Right forelimb (tissue), 1 donor: ENCODE measurements around the gene NDST4.

Experiments
- DNase-seq: peaks from one replicate; pipeline ENCODE4 v3.0.0-alpha.2; 2018

NDST4 gene

DNA sequence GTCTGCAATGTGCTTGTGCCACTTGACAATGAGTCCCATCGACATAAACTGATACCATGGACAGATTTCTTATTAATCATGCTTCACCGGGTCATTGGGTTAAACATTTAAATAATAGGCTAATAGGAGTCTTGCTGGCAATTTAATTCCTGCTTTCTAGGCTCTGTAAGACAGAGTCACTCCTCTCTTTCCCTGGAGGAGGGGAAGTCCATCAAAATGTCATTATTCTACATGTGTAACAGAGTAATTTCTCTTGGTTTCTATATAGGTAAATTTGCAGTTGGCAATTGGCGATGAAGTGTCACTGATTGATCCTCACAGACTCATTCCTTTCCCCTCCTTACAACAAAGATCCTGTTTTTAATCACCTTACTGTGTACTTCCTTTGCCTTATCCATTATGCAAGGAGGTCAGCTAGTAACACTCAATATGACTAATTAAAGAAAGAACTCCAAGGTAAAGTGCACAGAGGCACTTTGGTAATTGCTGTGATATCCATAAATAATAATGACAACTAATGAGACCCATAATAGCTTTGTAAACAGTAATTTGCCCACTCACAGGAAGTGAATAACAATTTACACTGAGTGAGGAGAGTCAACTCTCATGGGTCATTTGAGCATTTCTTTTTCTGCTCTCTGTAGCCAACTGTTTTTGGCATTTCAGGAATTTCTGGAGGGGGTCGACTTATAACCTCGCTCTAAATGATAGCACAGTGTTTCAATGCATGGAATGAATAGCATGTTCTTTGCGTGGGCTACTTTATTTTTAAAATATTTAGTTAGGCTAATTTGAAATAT lies 330.8 kb downstream of the NDST4 start:
- DNase-seq, result no peak

- peak; percentile 43 for DNase-seq
Measured at GRCh38 chr4:114780205-114780604, 333.2 kb downstream of the NDST4 start.
